AG09319 (cell line): ENCODE measurements around the gene PSAPL1.

Experiments
- DNase-seq: peaks from one replicate; pipeline ENCODE4 v3.0.0-alpha.2; 2010; ENCODE audit warnings: low read depth; ENCODE audit errors: extremely low read depth
- CTCF ChIP-seq: IDR thresholded peaks from 2 replicates; pipeline ENCODE4 v1.5.1; 2011; ENCODE audit warnings: low read depth, mild to moderate bottlenecking, inconsistent platforms, low read length, moderate library complexity

PSAPL1 gene

DNA sequence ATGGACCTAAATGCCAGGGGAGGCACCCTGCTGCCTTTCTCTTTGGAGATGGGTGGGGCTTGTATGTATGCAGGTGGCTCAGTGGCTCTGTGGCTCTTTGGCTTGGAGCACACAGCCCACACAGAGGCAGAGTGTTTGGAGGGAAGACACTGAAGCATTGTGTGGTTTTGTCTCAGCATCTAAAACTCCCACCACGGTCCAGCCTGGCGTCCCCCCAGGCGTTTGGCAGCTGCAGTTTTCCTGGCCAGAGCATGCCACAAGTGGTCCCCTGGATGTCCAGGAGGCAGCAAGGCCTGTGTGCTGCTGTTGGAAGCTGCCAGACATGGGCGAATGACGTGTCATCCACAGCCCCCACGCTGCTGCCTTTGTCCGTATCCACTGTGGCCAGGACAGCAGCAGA, 32.2 kb upstream of the PSAPL1 start:
- TF ChIP-seq CTCF = no peak
- no peak for DNase-seq

DNA sequence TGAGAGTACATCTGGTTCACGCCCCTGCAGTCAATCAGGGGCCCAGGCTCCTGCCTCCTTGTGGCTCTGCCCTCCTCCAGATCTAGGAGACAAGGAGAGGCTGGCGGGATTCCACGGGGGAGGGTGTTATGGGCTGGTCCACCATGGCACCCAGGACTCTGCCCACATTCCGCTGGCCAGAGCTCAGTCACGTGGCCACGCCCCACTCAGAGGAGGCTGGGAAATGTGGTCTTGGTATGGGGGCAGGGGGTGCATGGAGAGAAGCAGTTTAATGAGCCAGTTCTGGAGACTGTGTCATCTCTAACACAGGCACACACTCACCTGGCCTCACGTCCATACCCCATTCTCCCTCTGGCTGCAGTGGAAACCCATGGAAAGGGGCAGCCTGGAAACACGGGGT, 31.5 kb upstream of the PSAPL1 start:
- TF ChIP-seq CTCF = no peak
- DNase-seq = no peak

GRCh38 chr4:7465017-7465416, 30.3 kb upstream of the PSAPL1 start:
- TF ChIP-seq CTCF = no peak
- DNase-seq = no peak

DNA sequence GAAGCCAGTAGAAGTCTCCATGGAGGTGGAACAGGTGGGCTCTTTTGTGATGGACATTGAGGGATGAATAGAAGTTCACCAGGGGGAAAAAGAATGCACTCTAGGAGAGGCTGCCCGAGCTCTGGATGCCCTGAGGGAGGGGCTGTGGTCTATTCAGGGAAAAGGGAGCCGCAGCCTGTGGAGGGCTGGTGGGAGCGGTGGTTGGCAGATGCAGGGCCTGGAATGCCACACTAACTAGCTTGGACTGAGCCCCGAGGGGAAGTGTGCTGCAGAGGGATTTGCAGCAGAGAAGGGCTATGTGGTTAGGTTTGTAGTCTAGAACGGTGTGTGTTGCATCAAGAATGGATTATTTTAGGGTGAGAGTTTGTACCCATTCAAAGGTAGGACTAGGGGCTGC, 29.5 kb upstream of the PSAPL1 start:
- TF ChIP-seq CTCF = no peak
- no peak for DNase-seq

DNA sequence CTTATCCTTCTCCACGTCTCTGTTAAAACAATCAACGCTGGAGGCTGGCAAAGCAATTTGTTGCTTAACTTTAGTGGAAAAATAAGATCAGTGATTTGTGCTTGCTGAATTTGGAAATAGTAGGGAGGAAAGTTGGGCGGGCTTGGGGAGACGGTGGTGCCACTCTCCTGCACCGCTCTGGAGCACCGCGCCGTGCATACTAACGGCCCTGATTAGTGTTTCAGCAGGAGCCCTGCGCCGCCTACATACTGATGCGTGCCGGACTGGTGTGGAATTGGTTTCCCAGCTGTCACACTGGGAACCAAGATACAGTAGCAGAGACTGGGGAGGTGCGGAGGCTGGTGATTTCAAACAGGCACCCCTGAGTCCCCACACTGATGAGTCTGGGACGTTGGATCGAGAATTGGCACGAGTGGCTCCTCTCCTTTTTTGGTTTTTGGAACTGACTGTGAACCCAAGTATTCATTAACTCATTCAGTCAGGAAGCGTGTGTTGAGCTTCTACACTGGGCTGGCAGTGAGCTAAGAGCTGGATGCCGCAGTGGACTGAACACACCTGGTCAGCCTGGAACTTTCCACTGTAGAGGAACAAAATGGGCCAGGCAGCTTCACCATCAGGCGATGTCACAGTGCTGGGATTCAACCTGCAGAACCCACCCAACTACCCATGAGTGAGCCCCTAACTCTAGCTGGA, 29.0 kb upstream of the PSAPL1 start:
- TF ChIP-seq CTCF = no peak
- DNase-seq = no peak

DNA sequence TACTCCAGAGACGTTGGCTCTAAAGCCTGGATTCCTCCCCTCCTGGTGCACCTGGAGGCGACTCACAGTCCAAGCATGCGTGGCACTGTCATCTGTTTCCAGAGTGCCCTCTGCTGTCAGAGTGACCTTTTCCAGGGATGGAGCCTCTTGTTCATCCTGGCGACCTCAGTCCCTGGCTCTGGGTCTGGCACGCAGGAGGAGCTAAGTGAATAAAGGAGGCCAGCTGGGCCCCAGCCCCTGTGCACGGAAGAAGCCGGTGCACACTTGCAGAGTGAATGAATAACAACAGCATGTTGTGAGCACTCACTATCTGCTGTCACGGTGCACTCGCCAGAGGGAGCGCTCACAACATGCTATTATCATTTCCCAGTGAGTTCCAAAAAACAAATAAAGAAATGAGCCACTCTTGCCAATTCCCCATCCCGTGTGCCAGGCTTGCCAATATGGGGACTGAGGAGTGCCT, 27.8 kb upstream of the PSAPL1 start:
- no peak; the same call in 1 of the 2 replicates for TF ChIP-seq CTCF
- no peak for DNase-seq

- DNase-seq = no peak
- no peak for TF ChIP-seq CTCF
Measured at GRCh38 chr4:7461230-7461629, 26.5 kb upstream of the PSAPL1 start.
